SU-DHL-6 (cell line): ENCODE measurements around the gene RELCH.

ENCODE experiments used
- H2AFZ ChIP-seq: fragments of 200-600 bp; sonication (generic); 2 replicates; pipeline ENCODE4 v1.6.1; 2014; ENCODE audit warnings: low read depth, mild to moderate bottlenecking, moderate library complexity, mixed read lengths, antibody characterized with exemption, low read length; ENCODE audit not compliant: severe bottlenecking
- H3F3A ChIP-seq: fragments of 200-600 bp; shearing (Covaris generic); 2 replicates; pipeline ENCODE4 v1.6.0; 2016; ENCODE audit warnings: antibody characterized with exemption, mild to moderate bottlenecking; ENCODE audit not compliant: insufficient read depth
- H3K27ac ChIP-seq: fragments of 200-600 bp; sonication (generic); 2 replicates; pipeline ENCODE4 v1.5.1; 2016; ENCODE audit warnings: low read depth, mild to moderate bottlenecking, low read length, moderate library complexity, mixed read lengths
- H3K27me3 ChIP-seq: fragments of 200-600 bp; sonication (generic), shearing (Covaris generic); 2 replicates; pipeline ENCODE4 v1.6.0; 2014; ENCODE audit warnings: mild to moderate bottlenecking, low read length
- H3K36me3 ChIP-seq: fragments of 200-600 bp; sonication (generic); 2 replicates; pipeline ENCODE4 v1.6.1; 2014; ENCODE audit warnings: mild to moderate bottlenecking, low read length, mixed read lengths
- H3K4me2 ChIP-seq: fragments of 300-600, 200-600 bp; shearing (Covaris generic), sonication (generic); 2 replicates; pipeline ENCODE4 v1.6.0; 2014; ENCODE audit warnings: low read length, low read depth, mild to moderate bottlenecking; ENCODE audit not compliant: poor library complexity, severe bottlenecking
- H3K4me3 ChIP-seq: fragments of 200-600 bp; sonication (generic); 2 replicates; pipeline ENCODE4 v1.5.1; 2014; ENCODE audit warnings: antibody characterized with exemption, low read length, mild to moderate bottlenecking, mixed read lengths; ENCODE audit not compliant: insufficient read depth, poor library complexity, severe bottlenecking
- H3K79me2 ChIP-seq: fragments of 200-600 bp; sonication (generic); 2 replicates; pipeline ENCODE4 v1.6.1; 2014; ENCODE audit warnings: mild to moderate bottlenecking, low read length, moderate library complexity; ENCODE audit not compliant: insufficient read depth
- H3K9ac ChIP-seq: fragments of 200-600 bp; sonication (generic); 2 replicates; pipeline ENCODE4 v1.7.0; 2014; ENCODE audit warnings: mild to moderate bottlenecking, low read length
- H3K9me2 ChIP-seq: fragments of 200-600 bp; sonication (generic); replicated peaks from 2 replicates; pipeline ENCODE4 v1.6.1; 2014; ENCODE audit warnings: low read length; ENCODE audit not compliant: insufficient read depth
- H3K9me3 ChIP-seq: fragments of 200-600 bp; sonication (generic); 2 replicates; pipeline ENCODE4 v1.6.1; 2014; ENCODE audit warnings: low read length, mixed read lengths; ENCODE audit not compliant: insufficient read depth
- H4K20me1 ChIP-seq: fragments of 200-600 bp; sonication (generic); 2 replicates; pipeline ENCODE4 v1.6.1; 2014; ENCODE audit warnings: low read depth, mild to moderate bottlenecking, antibody characterized with exemption, low read length, moderate library complexity, mixed read lengths
- CTCF ChIP-seq: fragments of 200-600 bp; sonication (generic); IDR thresholded peaks from one replicate; pipeline ENCODE4 v1.5.1; 2017; ENCODE audit warnings: antibody characterized with exemption, mild to moderate bottlenecking, low read length, moderate library complexity; ENCODE audit not compliant: insufficient read depth, poor library complexity, severe bottlenecking
- EZH2phosphoT487 ChIP-seq: fragments of 200-600 bp; sonication (generic), shearing (Covaris generic); conservative IDR thresholded peaks from 2 replicates; pipeline ENCODE4 v1.6.1; 2018; ENCODE audit warnings: mild to moderate bottlenecking, antibody characterized with exemption, low read length, moderate library complexity, mixed read lengths

RELCH gene

GRCh38 chr18:62281684-62282083, 94.6 kb downstream of the RELCH start:
- no peak overlapping the region for H3K4me3 ChIP-seq
- H4K20me1 ChIP-seq: no peaks in the 10 kb centered on the region
- peaks cover 59% of the 10 kb centered on the region for H3K36me3 ChIP-seq
- no peak for TF ChIP-seq CTCF
- no peak for TF ChIP-seq EZH2phosphoT487
- H3F3A ChIP-seq: no peaks in the 10 kb centered on the region
- no peak overlapping the region for H2AFZ ChIP-seq
- H3K9me3 ChIP-seq: no peaks in the 10 kb centered on the region
- no peaks in the 10 kb centered on the region for H3K27me3 ChIP-seq
- H3K9me2 ChIP-seq: no peaks in the 10 kb centered on the region
- no peak overlapping the region for H3K4me2 ChIP-seq
- no peak overlapping the region for H3K9ac ChIP-seq
- no peaks in the 10 kb centered on the region for H3K79me2 ChIP-seq
- H3K27ac ChIP-seq: no peak overlapping the region

- TF ChIP-seq EZH2phosphoT487 (no peak), CTCF (no peak)
- Histone ChIP-seq H3K36me3 (peaks cover 59% of the 10 kb centered on the region), H3K27me3 (no peaks in the 10 kb centered on the region), H3K4me2 (no peak overlapping the region), H3K9ac (no peak overlapping the region), H3K9me2 (no peaks in the 10 kb centered on the region), H3K27ac (no peak overlapping the region), H3K79me2 (no peaks in the 10 kb centered on the region), H4K20me1 (no peaks in the 10 kb centered on the region), H3K9me3 (no peaks in the 10 kb centered on the region), H3K4me3 (no peak overlapping the region), H3F3A (no peaks in the 10 kb centered on the region), H2AFZ (no peak overlapping the region)
Observed at GRCh38 chr18:62282188-62282629, 95.2 kb downstream of the RELCH start.

- Histone ChIP-seq H3K27ac (no peak overlapping the region), H3F3A (peaks cover 11% of the 10 kb centered on the region; the same call in 1 of the 2 replicates), H3K4me3 (no peak overlapping the region), H2AFZ (no peak overlapping the region), H3K27me3 (no peaks in the 10 kb centered on the region), H3K36me3 (peaks cover 65% of the 10 kb centered on the region), H3K79me2 (no peaks in the 10 kb centered on the region), H4K20me1 (no peaks in the 10 kb centered on the region), H3K9me3 (no peaks in the 10 kb centered on the region), H3K9ac (no peak overlapping the region), H3K4me2 (no peak overlapping the region), H3K9me2 (no peaks in the 10 kb centered on the region)
- no peak for TF ChIP-seq CTCF
- TF ChIP-seq EZH2phosphoT487: no peak
Observed at GRCh38 chr18:62284637-62285036, 97.6 kb downstream of the RELCH start.

GRCh38 chr18:62285281-62285680, 98.2 kb downstream of the RELCH start:
- peaks cover 60% of the 10 kb centered on the region for H3K36me3 ChIP-seq
- no peaks in the 10 kb centered on the region for H3K79me2 ChIP-seq
- no peaks in the 10 kb centered on the region for H3K9me3 ChIP-seq
- H3F3A ChIP-seq: peaks cover 11% of the 10 kb centered on the region; the same call in 1 of the 2 replicates
- no peak for TF ChIP-seq CTCF
- no peaks in the 10 kb centered on the region for H3K27me3 ChIP-seq
- H3K9me2 ChIP-seq: no peaks in the 10 kb centered on the region
- H2AFZ ChIP-seq: no peak overlapping the region
- no peak overlapping the region for H3K9ac ChIP-seq
- no peak overlapping the region for H3K4me2 ChIP-seq
- no peaks in the 10 kb centered on the region for H4K20me1 ChIP-seq
- no peak overlapping the region for H3K4me3 ChIP-seq
- H3K27ac ChIP-seq: no peak overlapping the region
